ENCODE data around the gene SPOCK1. TPM values are rescaled to one million over a fixed set of nuclear protein-coding genes. Genes with fewer than 3 reads are reported as not detected.

The SPOCK1 gene
- total and polyA plus RNA-seq, 4 donors: 4.5 to 67.8 (median 27.0) TPM

- Histone ChIP-seq H3K27ac (ENCODE audit: low read depth in 1 of 2, low read length in 2 of 2) (no peak overlapping the region), H3K4me3 (ENCODE audit: low read length in 2 of 2) (no peak overlapping the region), H3K27me3 (ENCODE audit: control insufficient read depth in 1 of 2, insufficient read depth in 2 of 2, low read length in 1 of 2) (no peaks in the 10 kb centered on the region), H3K4me1 (ENCODE audit: control insufficient read depth in 1 of 2, insufficient read depth in 2 of 2, low read length in 2 of 2) (no peaks in the 10 kb centered on the region), H3K9me3 (ENCODE audit: control insufficient read depth, low read length) (no peaks in the 10 kb centered on the region), H3K36me3 (ENCODE audit: control insufficient read depth in 1 of 2, insufficient read depth in 2 of 2, low read length in 1 of 2) (no peaks in the 10 kb centered on the region)
- 91% methylated on average over 2 of the region's 2 CpGs for WGBS, 2 donors
- ATAC-seq (ENCODE audit: low FRiP score) (no peak), DNase-seq (no peak)
- intact Hi-C loops (cut with DNase I): no loop called here
Measured at GRCh38 chr5:137090721-137091120, 408.4 kb downstream of the SPOCK1 start.

- Histone ChIP-seq H3K4me3 (ENCODE audit: low read length in 2 of 2) (no peak overlapping the region), H3K4me1 (ENCODE audit: control insufficient read depth in 1 of 2, insufficient read depth in 2 of 2, low read length in 2 of 2) (no peaks in the 10 kb centered on the region), H3K27ac (ENCODE audit: low read depth in 1 of 2, low read length in 2 of 2) (no peak overlapping the region), H3K36me3 (ENCODE audit: control insufficient read depth in 1 of 2, insufficient read depth in 2 of 2, low read length in 1 of 2) (no peaks in the 10 kb centered on the region), H3K9me3 (ENCODE audit: control insufficient read depth, low read length) (no peaks in the 10 kb centered on the region), H3K27me3 (ENCODE audit: control insufficient read depth in 1 of 2, insufficient read depth in 2 of 2, low read length in 1 of 2) (no peaks in the 10 kb centered on the region)
- 18 to 25% methylated on average over 1 of the region's 1 CpG for WGBS, 2 donors
- no peak for DNase-seq
- intact Hi-C loops (cut with DNase I): no loop called here
- ATAC-seq (ENCODE audit: low FRiP score): no peak
Measured at GRCh38 chr5:137090151-137090550, 409.0 kb downstream of the SPOCK1 start.

GRCh38 chr5:137088175-137088574 is 411.0 kb downstream of the SPOCK1 start:
- no peak for ATAC-seq (ENCODE audit: low FRiP score)

GRCh38 chr5:137086342-137086741 is 412.8 kb downstream of the SPOCK1 start:
- no peak for ATAC-seq (ENCODE audit: low FRiP score)
- Histone ChIP-seq H3K36me3 (ENCODE audit: control insufficient read depth in 1 of 2, insufficient read depth in 2 of 2, low read length in 1 of 2) (no peaks in the 10 kb centered on the region), H3K9me3 (ENCODE audit: control insufficient read depth, low read length) (no peaks in the 10 kb centered on the region), H3K27me3 (ENCODE audit: control insufficient read depth in 1 of 2, insufficient read depth in 2 of 2, low read length in 1 of 2) (no peaks in the 10 kb centered on the region), H3K4me3 (ENCODE audit: low read length in 2 of 2) (no peak overlapping the region), H3K27ac (ENCODE audit: low read depth in 1 of 2, low read length in 2 of 2) (no peak overlapping the region), H3K4me1 (ENCODE audit: control insufficient read depth in 1 of 2, insufficient read depth in 2 of 2, low read length in 2 of 2) (no peaks in the 10 kb centered on the region)
- DNase-seq: no peak
- intact Hi-C loops (cut with DNase I): no loop called here
- 80 to 92% methylated on average over 5 of the region's 5 CpGs for WGBS, 2 donors

More at GRCh38 chr5:137088175-137088574, 411.0 kb downstream of the SPOCK1 start:
- H3K36me3 ChIP-seq (ENCODE audit: control insufficient read depth in 1 of 2, insufficient read depth in 2 of 2, low read length in 1 of 2): no peaks in the 10 kb centered on the region
- WGBS, 2 donors: 78 to 81% methylated on average over 6 of the region's 6 CpGs
- H3K4me3 ChIP-seq (ENCODE audit: low read length in 2 of 2): no peak overlapping the region
- DNase-seq: no peak
- no peaks in the 10 kb centered on the region for H3K9me3 ChIP-seq (ENCODE audit: control insufficient read depth, low read length)
- no peaks in the 10 kb centered on the region for H3K27me3 ChIP-seq (ENCODE audit: control insufficient read depth in 1 of 2, insufficient read depth in 2 of 2, low read length in 1 of 2)
- no peak overlapping the region for H3K27ac ChIP-seq (ENCODE audit: low read depth in 1 of 2, low read length in 2 of 2)
- no peaks in the 10 kb centered on the region for H3K4me1 ChIP-seq (ENCODE audit: control insufficient read depth in 1 of 2, insufficient read depth in 2 of 2, low read length in 2 of 2)
- intact Hi-C loops (cut with DNase I): no loop called here

- WGBS, 2 donors: 96 to 99% methylated on average over 4 of the region's 4 CpGs
- Histone ChIP-seq H3K9me3 (ENCODE audit: control insufficient read depth, low read length) (no peaks in the 10 kb centered on the region), H3K27ac (ENCODE audit: low read depth in 1 of 2, low read length in 2 of 2) (no peak overlapping the region), H3K36me3 (ENCODE audit: control insufficient read depth in 1 of 2, insufficient read depth in 2 of 2, low read length in 1 of 2) (no peaks in the 10 kb centered on the region), H3K4me1 (ENCODE audit: control insufficient read depth in 1 of 2, insufficient read depth in 2 of 2, low read length in 2 of 2) (no peaks in the 10 kb centered on the region), H3K27me3 (ENCODE audit: control insufficient read depth in 1 of 2, insufficient read depth in 2 of 2, low read length in 1 of 2) (no peaks in the 10 kb centered on the region), H3K4me3 (ENCODE audit: low read length in 2 of 2) (no peak overlapping the region)
- DNase-seq (no peak), ATAC-seq (ENCODE audit: low FRiP score) (no peak)
- intact Hi-C loops (cut with DNase I): no loop called here
Measured at GRCh38 chr5:137085206-137085605, 413.9 kb downstream of the SPOCK1 start.

- DNase-seq (no peak), ATAC-seq (ENCODE audit: low FRiP score) (no peak)
- intact Hi-C loops (cut with DNase I): no loop called here
- H3K36me3 ChIP-seq (ENCODE audit: control insufficient read depth in 1 of 2, insufficient read depth in 2 of 2, low read length in 1 of 2): no peaks in the 10 kb centered on the region
- H3K27me3 ChIP-seq (ENCODE audit: control insufficient read depth in 1 of 2, insufficient read depth in 2 of 2, low read length in 1 of 2): no peaks in the 10 kb centered on the region
- H3K9me3 ChIP-seq (ENCODE audit: control insufficient read depth, low read length): no peaks in the 10 kb centered on the region
- no peaks in the 10 kb centered on the region for H3K4me1 ChIP-seq (ENCODE audit: control insufficient read depth in 1 of 2, insufficient read depth in 2 of 2, low read length in 2 of 2)
- H3K27ac ChIP-seq (ENCODE audit: low read depth in 1 of 2, low read length in 2 of 2): no peak overlapping the region
- no peak overlapping the region for H3K4me3 ChIP-seq (ENCODE audit: low read length in 2 of 2)
Measured at GRCh38 chr5:137084016-137084415, 415.1 kb downstream of the SPOCK1 start.

GRCh38 chr5:137082951-137083350 is 416.2 kb downstream of the SPOCK1 start:
- Histone ChIP-seq H3K4me1 (ENCODE audit: control insufficient read depth in 1 of 2, insufficient read depth in 2 of 2, low read length in 2 of 2) (no peaks in the 10 kb centered on the region), H3K27ac (ENCODE audit: low read depth in 1 of 2, low read length in 2 of 2) (no peak overlapping the region), H3K9me3 (ENCODE audit: control insufficient read depth, low read length) (no peaks in the 10 kb centered on the region), H3K4me3 (ENCODE audit: low read length in 2 of 2) (no peak overlapping the region), H3K27me3 (ENCODE audit: control insufficient read depth in 1 of 2, insufficient read depth in 2 of 2, low read length in 1 of 2) (no peaks in the 10 kb centered on the region), H3K36me3 (ENCODE audit: control insufficient read depth in 1 of 2, insufficient read depth in 2 of 2, low read length in 1 of 2) (no peaks in the 10 kb centered on the region)
- intact Hi-C loops (cut with DNase I): no loop called here
- DNase-seq: no peak
- WGBS, 2 donors: 96 to 98% methylated on average over 6 of the region's 6 CpGs
- no peak for ATAC-seq (ENCODE audit: low FRiP score)

- H3K36me3 ChIP-seq (ENCODE audit: control insufficient read depth in 1 of 2, insufficient read depth in 2 of 2, low read length in 1 of 2): no peaks in the 10 kb centered on the region
- intact Hi-C loops (cut with DNase I): loop anchor here in 1 of 2 donors (10.0 kb wide), 1 partner anchor 127 kb away; no protein-coding TSS in a partner anchor
- H3K27ac ChIP-seq (ENCODE audit: low read depth in 1 of 2, low read length in 2 of 2): no peak overlapping the region
- no peaks in the 10 kb centered on the region for H3K4me1 ChIP-seq (ENCODE audit: control insufficient read depth in 1 of 2, insufficient read depth in 2 of 2, low read length in 2 of 2)
- no peak overlapping the region for H3K4me3 ChIP-seq (ENCODE audit: low read length in 2 of 2)
- ATAC-seq (ENCODE audit: low FRiP score) (no peak), DNase-seq (no peak)
- H3K27me3 ChIP-seq (ENCODE audit: control insufficient read depth in 1 of 2, insufficient read depth in 2 of 2, low read length in 1 of 2): no peaks in the 10 kb centered on the region
- H3K9me3 ChIP-seq (ENCODE audit: control insufficient read depth, low read length): no peaks in the 10 kb centered on the region
- 76 to 78% methylated on average over 7 of the region's 7 CpGs for WGBS, 2 donors
Measured at GRCh38 chr5:137078171-137078665, 420.9 kb downstream of the SPOCK1 start.

- 54 to 58% methylated on average over 7 of the region's 7 CpGs for whole genome bisulfite sequencing, 2 donors
- ATAC-seq (ENCODE audit: low FRiP score) (no peak), DNase-seq (no peak)
- intact Hi-C loops (cut with DNase I): loop anchor here in 1 of 2 donors (10.0 kb wide), 1 partner anchor 129 kb away; no protein-coding TSS in a partner anchor
- no peak overlapping the region for H3K4me3 ChIP-seq (ENCODE audit: low read length in 2 of 2)
- no peaks in the 10 kb centered on the region for H3K36me3 ChIP-seq (ENCODE audit: control insufficient read depth in 1 of 2, insufficient read depth in 2 of 2, low read length in 1 of 2)
- no peaks in the 10 kb centered on the region for H3K27me3 ChIP-seq (ENCODE audit: control insufficient read depth in 1 of 2, insufficient read depth in 2 of 2, low read length in 1 of 2)
- no peaks in the 10 kb centered on the region for H3K9me3 ChIP-seq (ENCODE audit: control insufficient read depth, low read length)
- H3K27ac ChIP-seq (ENCODE audit: low read depth in 1 of 2, low read length in 2 of 2): no peak overlapping the region
- no peaks in the 10 kb centered on the region for H3K4me1 ChIP-seq (ENCODE audit: control insufficient read depth in 1 of 2, insufficient read depth in 2 of 2, low read length in 2 of 2)
Measured at GRCh38 chr5:137075163-137075970, 423.8 kb downstream of the SPOCK1 start.

All from aorta (tissue), 5 donors.